ENCODE measurements around the gene JAKMIP1. TPM values are rescaled to one million over a fixed set of nuclear protein-coding genes. Genes with fewer than 3 reads are reported as not detected.

JAKMIP1 gene
- total RNA-seq, 1 experiment from 2014 or later, result not detected

- no TSS peak for BruUV-seq (replicated peaks)
- Mint-ChIP-seq H3K36me3 (ENCODE audit: insufficient read depth, unreplicated experiment) (no peaks in the 10 kb centered on the region), H3K27ac (ENCODE audit: low read depth, unreplicated experiment) (no peak overlapping the region), H3K4me1 (ENCODE audit: insufficient read depth, unreplicated experiment) (no peaks in the 10 kb centered on the region), H3K9me3 (ENCODE audit: unreplicated experiment) (peaks cover 17% of the 10 kb centered on the region), H3K27me3 (ENCODE audit: insufficient read depth, unreplicated experiment) (no peaks in the 10 kb centered on the region), H3K4me3 (ENCODE audit: unreplicated experiment) (no peak overlapping the region)
- intact Hi-C loops (cut with micrococcal nuclease), result no loop called here
- no peak for DNase-seq (ENCODE audit: unreplicated experiment)
- TF ChIP-seq, protein P1, sequence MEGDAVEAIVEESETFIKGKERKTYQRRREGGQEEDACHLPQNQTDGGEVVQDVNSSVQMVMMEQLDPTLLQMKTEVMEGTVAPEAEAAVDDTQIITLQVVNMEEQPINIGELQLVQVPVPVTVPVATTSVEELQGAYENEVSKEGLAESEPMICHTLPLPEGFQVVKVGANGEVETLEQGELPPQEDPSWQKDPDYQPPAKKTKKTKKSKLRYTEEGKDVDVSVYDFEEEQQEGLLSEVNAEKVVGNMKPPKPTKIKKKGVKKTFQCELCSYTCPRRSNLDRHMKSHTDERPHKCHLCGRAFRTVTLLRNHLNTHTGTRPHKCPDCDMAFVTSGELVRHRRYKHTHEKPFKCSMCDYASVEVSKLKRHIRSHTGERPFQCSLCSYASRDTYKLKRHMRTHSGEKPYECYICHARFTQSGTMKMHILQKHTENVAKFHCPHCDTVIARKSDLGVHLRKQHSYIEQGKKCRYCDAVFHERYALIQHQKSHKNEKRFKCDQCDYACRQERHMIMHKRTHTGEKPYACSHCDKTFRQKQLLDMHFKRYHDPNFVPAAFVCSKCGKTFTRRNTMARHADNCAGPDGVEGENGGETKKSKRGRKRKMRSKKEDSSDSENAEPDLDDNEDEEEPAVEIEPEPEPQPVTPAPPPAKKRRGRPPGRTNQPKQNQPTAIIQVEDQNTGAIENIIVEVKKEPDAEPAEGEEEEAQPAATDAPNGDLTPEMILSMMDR (IDR thresholded peaks at IDR 0.05; ENCODE audit: unreplicated experiment), result no peak
- POLR2A ChIA-PET, result no interaction called here
- CTCF ChIA-PET, result interaction anchor here (0.7 kb wide), 2 partner anchors 39 to 736 kb away, joined by 3 read pairs; no protein-coding TSS in a partner anchor
Observed at GRCh38 chr4:6190486-6190885, 9.9 kb downstream of the JAKMIP1 start.

DNA sequence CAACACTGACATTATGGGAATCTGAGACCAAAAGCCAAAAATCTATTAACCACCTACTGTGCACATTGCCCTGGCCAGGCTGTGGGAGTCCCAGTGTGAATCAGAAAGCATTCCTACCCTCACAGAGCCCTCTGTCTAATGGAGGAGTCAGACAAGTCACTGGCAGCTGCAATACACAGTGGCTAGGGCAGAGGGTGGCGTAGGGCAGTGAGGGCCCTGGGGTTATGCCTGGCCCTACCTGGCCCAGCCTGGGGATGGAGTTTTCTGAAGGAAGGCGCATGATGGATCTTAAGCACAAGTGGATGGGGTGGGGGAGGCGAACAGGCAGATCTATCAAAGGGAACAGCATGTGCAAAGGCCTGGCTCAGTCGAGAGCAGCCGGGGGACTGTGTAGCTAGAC lies 10.8 kb downstream of the JAKMIP1 start:
- intact Hi-C loops (cut with micrococcal nuclease), result no loop called here

GRCh38 chr4:6188687-6189305 lies 11.6 kb downstream of the JAKMIP1 start:
- Mint-ChIP-seq H3K36me3 (ENCODE audit: insufficient read depth, unreplicated experiment) (no peaks in the 10 kb centered on the region), H3K4me3 (ENCODE audit: unreplicated experiment) (no peak overlapping the region)

More for the DNA sequence above, 10.8 kb downstream of the JAKMIP1 start:
- no peak overlapping the region for H3K27ac Mint-ChIP-seq (ENCODE audit: low read depth, unreplicated experiment)
- no peak for DNase-seq (ENCODE audit: unreplicated experiment)
- TF ChIP-seq, protein P1 (IDR thresholded peaks at IDR 0.05; ENCODE audit: unreplicated experiment), result no peak
- H3K4me3 Mint-ChIP-seq (ENCODE audit: unreplicated experiment), result no peak overlapping the region
- BruUV-seq (replicated peaks), result no TSS peak
- no peaks in the 10 kb centered on the region for H3K27me3 Mint-ChIP-seq (ENCODE audit: insufficient read depth, unreplicated experiment)
- no peaks in the 10 kb centered on the region for H3K36me3 Mint-ChIP-seq (ENCODE audit: insufficient read depth, unreplicated experiment)
- CTCF ChIA-PET, result interaction anchor here (0.5 to 0.6 kb wide), 2 partner anchors 140 to 1855 kb away, joined by 3 to 5 read pairs; no protein-coding TSS in a partner anchor
- no peaks in the 10 kb centered on the region for H3K4me1 Mint-ChIP-seq (ENCODE audit: insufficient read depth, unreplicated experiment)
- H3K9me3 Mint-ChIP-seq (ENCODE audit: unreplicated experiment), result peaks cover 17% of the 10 kb centered on the region
- POLR2A ChIA-PET, result no interaction called here

DNA sequence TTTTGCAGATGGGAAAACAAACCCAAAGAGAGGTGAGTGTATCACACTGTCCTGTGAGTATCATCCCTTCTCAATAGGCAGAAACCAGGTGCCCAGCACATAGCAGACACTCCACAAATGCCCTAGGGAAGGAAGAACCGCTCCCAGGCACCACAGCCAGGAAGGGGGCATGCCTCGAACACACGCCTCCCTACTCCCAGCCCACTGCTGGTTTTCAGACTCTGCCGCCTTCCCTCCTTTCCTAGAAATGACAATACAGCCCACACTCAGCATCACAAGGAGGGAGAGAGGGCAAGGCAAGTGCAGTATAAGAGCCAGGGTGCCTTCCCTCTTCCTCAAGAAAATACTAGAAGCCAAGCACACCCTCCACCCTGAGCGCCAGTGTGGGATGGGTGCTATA lies 16.2 kb downstream of the JAKMIP1 start:
- no peak for DNase-seq (ENCODE audit: unreplicated experiment)
- POLR2A ChIA-PET, result interaction anchor here (0.6 kb wide), 1 partner anchor 944 kb away, joined by 3 read pairs; no protein-coding TSS in a partner anchor
- TF ChIP-seq, protein P1 (IDR thresholded peaks at IDR 0.05; ENCODE audit: unreplicated experiment), result no peak
- no TSS peak for BruUV-seq (replicated peaks)
- intact Hi-C loops (cut with micrococcal nuclease), result no loop called here
- peaks cover 6% of the 10 kb centered on the region for H3K36me3 Mint-ChIP-seq (ENCODE audit: insufficient read depth, unreplicated experiment)
- H3K4me3 Mint-ChIP-seq (ENCODE audit: unreplicated experiment), result no peak overlapping the region
- peaks cover 22% of the 10 kb centered on the region for H3K9me3 Mint-ChIP-seq (ENCODE audit: unreplicated experiment)
- no peaks in the 10 kb centered on the region for H3K27me3 Mint-ChIP-seq (ENCODE audit: insufficient read depth, unreplicated experiment)
- H3K27ac Mint-ChIP-seq (ENCODE audit: low read depth, unreplicated experiment), result no peak overlapping the region
- CTCF ChIA-PET, result interaction anchor here (0.5 to 0.6 kb wide), 2 partner anchors 67 to 1608 kb away, joined by 3 to 4 read pairs; no protein-coding TSS in a partner anchor
- no peaks in the 10 kb centered on the region for H3K4me1 Mint-ChIP-seq (ENCODE audit: insufficient read depth, unreplicated experiment)

More at GRCh38 chr4:6188687-6189305, 11.6 kb downstream of the JAKMIP1 start:
- TF ChIP-seq, protein P1 (IDR thresholded peaks at IDR 0.05; ENCODE audit: unreplicated experiment), result no peak
- no TSS peak for BruUV-seq (replicated peaks)
- DNase-seq (ENCODE audit: unreplicated experiment), result no peak
- Mint-ChIP-seq H3K4me1 (ENCODE audit: insufficient read depth, unreplicated experiment) (no peaks in the 10 kb centered on the region), H3K9me3 (ENCODE audit: unreplicated experiment) (peaks cover 13% of the 10 kb centered on the region), H3K27me3 (ENCODE audit: insufficient read depth, unreplicated experiment) (no peaks in the 10 kb centered on the region), H3K27ac (ENCODE audit: low read depth, unreplicated experiment) (no peak overlapping the region)
- intact Hi-C loops (cut with micrococcal nuclease), result no loop called here
- POLR2A ChIA-PET, result no interaction called here
- CTCF ChIA-PET, result interaction anchor here (0.5 kb wide), 1 partner anchor 141 kb away, joined by 5 read pairs; no protein-coding TSS in a partner anchor
